NOMO-1 (cell line): ENCODE results near the gene PLEKHM2.

Experiments used
- DNase-seq, 2 experiments: peaks; one replicate each; lab custom pipeline; 2025; ENCODE audit not compliant: unreplicated experiment in 2 of 2; lab: John Stamatoyannopoulos, UW

PLEKHM2 gene

DNA sequence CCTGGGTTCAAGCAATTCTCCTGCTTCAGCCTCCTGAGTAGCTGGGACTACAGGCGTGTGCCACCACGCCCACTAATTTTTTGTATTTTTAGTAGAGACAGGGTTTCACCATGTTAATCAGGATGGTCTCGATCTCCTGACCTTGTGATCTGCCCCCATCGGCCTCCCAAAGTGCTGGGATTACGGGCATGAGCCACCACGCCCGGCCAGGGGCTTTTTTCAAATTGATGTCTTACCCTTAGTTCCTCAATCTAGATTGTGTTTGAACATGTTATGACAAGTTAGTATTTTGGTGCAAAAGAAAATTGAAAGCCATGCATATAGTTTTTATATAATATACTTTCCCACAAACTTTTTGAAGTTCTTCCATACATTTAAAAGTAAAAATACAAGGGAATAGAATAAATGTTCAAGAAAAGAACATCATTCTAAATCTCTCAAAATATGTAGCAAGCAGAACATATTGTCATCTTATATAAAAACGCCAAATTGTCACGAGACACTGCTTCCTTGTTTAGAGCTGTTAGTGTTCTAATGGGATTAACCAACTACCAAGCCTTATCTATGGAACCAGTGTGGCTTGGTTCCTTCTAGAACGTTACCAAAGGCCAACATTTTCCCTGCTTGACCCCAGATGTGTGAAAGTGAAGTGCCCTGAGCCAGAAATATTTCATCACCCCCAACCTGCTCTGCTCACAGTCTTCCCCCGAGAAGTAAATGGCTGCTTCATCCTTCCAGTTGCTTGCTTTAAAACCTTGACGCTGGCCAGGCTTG lies 9.5 kb upstream of the PLEKHM2 start:
- DNase-seq, result peak; percentile 19 to 66

- no peak for DNase-seq
These were observed 8.1 kb upstream of the PLEKHM2 start for GRCh38 chr1:15676010-15676409.

GRCh38 chr1:15676688-15677661 lies 7.1 kb upstream of the PLEKHM2 start:
- DNase-seq, result no peak

GRCh38 chr1:15678578-15678977 lies 5.5 kb upstream of the PLEKHM2 start:
- DNase-seq, result peak; percentile 32 to 48

GRCh38 chr1:15680131-15680530 lies 4.0 kb upstream of the PLEKHM2 start:
- DNase-seq, result no peak

DNA sequence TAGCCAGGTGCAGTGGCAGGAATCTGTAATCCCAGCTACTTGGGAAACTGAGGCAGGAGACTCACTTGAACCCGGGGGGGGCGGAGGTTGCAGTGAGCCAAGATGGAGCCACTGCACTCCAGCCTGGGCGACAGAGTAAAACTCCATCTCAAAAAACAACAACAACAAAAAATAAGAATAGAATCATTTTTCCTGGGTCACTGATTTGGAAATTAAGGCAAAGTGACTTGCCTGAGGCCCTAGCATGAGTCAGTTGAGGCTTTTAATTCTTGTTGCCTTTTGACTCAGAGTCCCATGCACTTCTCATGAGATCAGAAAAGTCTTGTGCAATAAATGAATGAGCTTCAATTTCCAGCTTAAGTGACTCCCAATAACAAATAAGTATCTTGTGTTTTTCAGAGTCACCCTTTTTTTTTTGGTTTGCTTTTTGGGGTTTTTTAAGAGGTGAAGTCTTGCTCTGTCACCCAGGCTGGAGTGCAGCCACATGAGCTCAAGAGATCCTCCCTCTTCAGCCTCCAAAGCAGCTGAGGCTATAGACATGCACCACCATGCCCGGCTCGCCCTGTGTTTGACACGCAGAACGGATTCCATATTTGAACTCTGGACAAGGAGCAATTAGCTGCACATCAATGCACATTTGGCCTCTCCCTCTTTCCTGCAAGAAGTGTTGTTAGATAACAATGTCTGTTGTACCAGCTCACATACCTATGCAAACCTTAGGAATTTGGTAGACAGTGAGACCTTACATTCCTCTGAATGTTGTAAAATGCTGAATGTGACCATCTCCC lies 3.4 kb upstream of the PLEKHM2 start:
- DNase-seq, result peak; percentile 4 to 32

GRCh38 chr1:15681349-15682292 lies 2.5 kb upstream of the PLEKHM2 start:
- DNase-seq, result no peak

DNA sequence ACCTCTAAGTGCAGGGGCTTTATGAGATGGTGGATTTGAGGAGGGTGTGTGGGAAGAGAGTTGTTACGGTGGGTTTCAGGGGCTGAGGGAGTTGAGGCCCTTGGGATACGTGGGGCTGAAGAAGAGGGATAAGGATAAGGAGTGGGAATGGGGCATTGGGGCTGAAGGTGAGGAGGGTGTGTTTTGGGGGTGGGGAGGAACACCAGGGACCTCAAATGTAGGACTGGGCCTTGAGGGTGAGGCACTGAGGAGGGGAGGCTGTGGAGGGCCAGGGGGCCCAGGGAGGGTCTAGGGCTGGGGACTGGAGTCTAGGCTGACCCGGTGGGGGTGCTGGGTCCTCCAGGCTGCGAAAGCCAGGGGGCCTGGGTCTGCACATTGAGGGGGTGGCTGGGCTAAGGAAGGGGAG lies 1.2 kb upstream of the PLEKHM2 start:
- no peak for DNase-seq

DNA sequence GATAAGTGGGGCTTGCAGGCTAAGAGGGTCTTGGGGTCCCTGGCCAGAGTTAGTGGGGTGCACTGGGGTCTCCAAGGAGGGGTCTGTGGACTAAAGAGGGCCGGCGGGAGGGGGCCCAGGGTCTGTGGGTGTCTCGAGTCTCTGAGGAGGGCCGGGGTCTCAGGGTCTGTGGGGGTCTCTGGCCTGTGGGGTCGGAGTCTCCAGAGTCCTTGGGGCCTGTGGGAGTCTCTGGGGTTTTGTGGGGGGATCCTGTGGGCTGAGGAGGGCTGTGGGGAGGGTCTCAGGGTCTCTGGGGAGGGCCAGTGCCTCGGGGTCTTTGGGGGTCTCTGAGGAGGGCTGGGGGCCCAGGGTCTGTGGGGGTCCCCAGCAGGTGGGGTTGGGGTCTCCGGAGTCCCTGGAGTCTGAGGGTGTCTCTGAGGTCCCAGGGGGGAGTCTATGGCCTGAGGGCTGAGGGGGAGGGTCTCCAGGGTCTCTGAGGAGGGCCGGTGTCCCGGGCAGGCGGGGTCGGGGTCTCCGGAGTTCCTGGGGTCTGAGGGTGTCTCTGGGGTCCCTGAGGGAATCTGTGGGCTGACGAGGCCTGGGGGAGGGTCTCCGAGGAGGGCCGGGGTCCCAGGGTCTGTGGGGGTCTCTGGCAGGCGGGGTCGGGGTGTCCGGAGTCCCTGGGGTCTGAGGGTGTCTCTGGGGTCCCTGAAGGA lies 628 bp upstream of the PLEKHM2 start:
- no peak for DNase-seq

- DNase-seq, result peak; percentile 25 to 38
These were observed 560 bp downstream of the PLEKHM2 start for GRCh38 chr1:15684468-15685291.

DNA sequence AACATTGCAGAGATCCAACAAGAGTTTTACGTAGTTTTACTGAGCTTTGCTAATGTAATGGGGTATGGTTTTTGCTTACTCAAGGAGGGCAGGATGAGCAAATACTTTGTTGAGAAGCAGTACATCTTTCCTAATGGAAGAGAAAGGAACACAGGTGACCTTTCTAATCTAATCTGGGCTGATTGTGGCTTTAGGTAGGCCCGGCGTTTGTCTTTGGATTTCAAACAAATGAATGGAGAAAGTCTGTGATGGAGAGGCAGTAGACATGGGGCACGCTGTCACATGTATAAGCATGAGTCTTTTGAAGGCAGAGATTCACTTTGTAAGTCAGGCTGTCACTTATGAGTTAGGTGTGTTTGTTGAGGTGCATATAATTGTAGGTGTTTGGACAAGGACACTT lies 1.7 kb downstream of the PLEKHM2 start:
- no peak for DNase-seq

- no peak for DNase-seq
These were observed 3.3 kb downstream of the PLEKHM2 start for GRCh38 chr1:15687446-15687845.

DNA sequence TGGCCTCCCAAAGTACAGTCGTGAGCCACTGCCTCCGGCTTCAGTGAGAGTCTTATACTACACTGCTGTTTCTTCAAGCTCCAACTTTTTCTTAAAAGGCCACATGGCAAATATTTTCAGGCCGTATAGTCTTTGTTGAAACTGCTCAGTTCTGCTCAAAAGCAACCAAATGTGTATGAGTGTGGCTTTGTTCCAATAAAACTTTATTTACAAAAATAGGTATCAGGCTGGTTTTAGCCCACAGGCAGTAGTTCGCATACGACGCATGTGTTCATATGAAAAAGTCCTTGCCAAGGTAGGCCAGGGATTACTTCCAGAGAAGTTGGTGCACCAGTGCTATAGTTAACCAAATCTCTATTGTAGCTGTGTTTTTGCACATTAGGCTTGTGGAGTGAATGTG lies 6.2 kb downstream of the PLEKHM2 start:
- no peak for DNase-seq

DNA sequence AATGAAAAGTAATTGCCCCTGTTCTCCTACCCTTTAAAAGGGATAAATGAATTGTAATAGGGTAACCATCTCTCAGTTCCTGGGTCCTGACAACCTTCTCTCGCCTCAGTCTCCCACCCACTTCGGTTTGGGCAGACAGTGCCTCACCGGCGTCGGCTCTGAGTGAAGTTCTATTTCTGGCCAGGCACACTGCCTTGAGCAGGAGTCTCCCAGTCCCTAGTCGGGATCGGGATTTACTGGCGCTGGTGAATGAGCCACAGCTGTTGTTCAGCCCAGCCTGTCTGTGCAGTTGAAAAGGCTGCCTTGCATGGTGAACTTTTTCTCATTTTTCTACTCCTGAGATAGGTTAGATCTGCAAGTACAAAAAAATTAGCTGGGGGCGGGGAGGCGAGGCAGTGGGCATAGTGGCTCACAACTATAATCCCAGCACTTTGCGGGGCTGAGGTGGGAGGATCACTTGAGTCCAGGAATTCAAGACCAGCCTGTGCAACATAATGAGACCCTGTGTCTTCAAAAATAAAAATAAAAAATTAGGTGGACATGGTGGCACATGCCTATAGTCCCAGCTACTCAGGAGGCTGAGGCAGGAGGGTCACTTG lies 7.4 kb downstream of the PLEKHM2 start:
- DNase-seq, result no peak

- no peak for DNase-seq
These were observed 8.1 kb downstream of the PLEKHM2 start for GRCh38 chr1:15692121-15692682.

GRCh38 chr1:15693371-15693770 lies 9.3 kb downstream of the PLEKHM2 start:
- no peak for DNase-seq

DNA sequence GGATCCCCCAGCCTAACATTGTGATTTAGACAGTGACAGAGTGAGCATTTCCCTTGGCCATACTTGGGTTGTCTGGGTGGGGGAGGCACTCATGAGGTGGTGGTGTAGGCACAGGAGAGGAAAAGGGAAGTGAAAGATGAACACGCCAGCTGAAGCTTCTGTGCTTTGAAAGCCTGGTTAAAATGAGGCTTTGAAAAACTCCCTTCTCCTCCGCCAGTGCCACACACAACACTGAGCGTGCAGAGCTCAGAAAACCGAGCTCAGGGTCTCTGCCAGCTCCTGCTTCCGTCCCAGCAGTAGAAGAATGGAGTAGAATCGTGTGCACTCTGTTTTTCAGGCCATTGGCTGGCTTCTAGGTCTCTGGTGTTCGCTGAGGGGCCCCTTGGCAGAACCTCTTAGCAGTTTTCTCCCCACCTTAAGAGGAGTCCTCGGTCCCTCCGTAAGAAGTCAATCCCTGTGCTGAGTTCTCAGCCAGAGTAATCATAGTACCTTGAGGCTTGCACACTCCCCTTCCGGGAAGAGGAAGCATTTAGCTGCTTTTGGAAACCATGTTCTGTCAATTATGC lies 12.9 kb downstream of the PLEKHM2 start:
- DNase-seq, result peak; percentile 82 to 86
